ENCODE data around the gene HMCN2. TPM values are rescaled to one million over a fixed set of nuclear protein-coding genes. Genes with fewer than 3 reads are reported as not detected.

HMCN2 gene
- total RNA-seq, 2 experiments from 2014 or later: not detected

- Histone ChIP-seq H3K9me2 (ENCODE audit: insufficient read depth, low read length) (no peaks in the 10 kb centered on the region), H3K27ac (ENCODE audit: low read depth, low read length, poor library complexity, severe bottlenecking) (no peak overlapping the region), H2AFZ (ENCODE audit: low read length) (no peak overlapping the region), H3K4me2 (ENCODE audit: low read length) (no peak overlapping the region), H4K20me1 (ENCODE audit: insufficient read depth, low read length) (no peaks in the 10 kb centered on the region), H3K4me3 (ENCODE audit: low read depth, low read length, poor library complexity, severe bottlenecking) (no peak overlapping the region), H3K79me2 (ENCODE audit: insufficient read depth, low read depth, low read length) (no peaks in the 10 kb centered on the region), H3K4me1 (ENCODE audit: insufficient read depth, low read length, poor library complexity, severe bottlenecking) (no peaks in the 10 kb centered on the region), H3K36me3 (ENCODE audit: insufficient read depth, low read length) (no peaks in the 10 kb centered on the region), H3K9me3 (ENCODE audit: low read length) (0 out of 2 replicates have a peak, but pooled peaks cover 6% of the 10 kb centered on the region)
- no peak for TF ChIP-seq EZH2phosphoT487 (IDR thresholded peaks at IDR 0.05; ENCODE audit: borderline replicate concordance, low read depth, low read length)
- no peak for TF ChIP-seq CTCF (conservative IDR thresholded peaks at IDR 0.05; ENCODE audit: low read length)
- no TSS peak for BruUV-seq (replicated peaks)
- POLR2A ChIA-PET: interaction anchor here (0.6 kb wide), 2 partner anchors 9 to 105 kb away, joined by 4 to 6 read pairs; no protein-coding TSS in a partner anchor
- intact Hi-C loops (cut with micrococcal nuclease; ENCODE audit: unreplicated experiment): no loop called here
- no peak for DNase-seq (ENCODE audit: low spot score)
- CTCF ChIA-PET (ENCODE audit: unreplicated experiment): no interaction called here
These were observed 35.8 kb upstream of the HMCN2 start for GRCh38 chr9:130229759-130230158.

- ChIA-PET CTCF (ENCODE audit: unreplicated experiment) (no interaction called here), POLR2A (interaction anchor here (0.7 kb wide), 2 partner anchors 27 to 105 kb away, joined by 3 to 4 read pairs; no protein-coding TSS in a partner anchor)
- H3K9me2 ChIP-seq (ENCODE audit: insufficient read depth, low read length): no peaks in the 10 kb centered on the region
- H3K36me3 ChIP-seq (ENCODE audit: insufficient read depth, low read length): no peaks in the 10 kb centered on the region
- TF ChIP-seq EZH2phosphoT487 (IDR thresholded peaks at IDR 0.05; ENCODE audit: borderline replicate concordance, low read depth, low read length): no peak
- no peak for TF ChIP-seq CTCF (conservative IDR thresholded peaks at IDR 0.05; ENCODE audit: low read length)
- 0 out of 2 replicates have a peak, but pooled peaks cover 6% of the 10 kb centered on the region for H3K9me3 ChIP-seq (ENCODE audit: low read length)
- no peak overlapping the region for H3K4me2 ChIP-seq (ENCODE audit: low read length)
- no peaks in the 10 kb centered on the region for H4K20me1 ChIP-seq (ENCODE audit: insufficient read depth, low read length)
- no peak for DNase-seq (ENCODE audit: low spot score)
- H3K4me1 ChIP-seq (ENCODE audit: insufficient read depth, low read length, poor library complexity, severe bottlenecking): no peaks in the 10 kb centered on the region
- no TSS peak for BruUV-seq (replicated peaks)
- H3K27ac ChIP-seq (ENCODE audit: low read depth, low read length, poor library complexity, severe bottlenecking): no peak overlapping the region
- no peak overlapping the region for H3K4me3 ChIP-seq (ENCODE audit: low read depth, low read length, poor library complexity, severe bottlenecking)
- intact Hi-C loops (cut with micrococcal nuclease; ENCODE audit: unreplicated experiment): no loop called here
- H2AFZ ChIP-seq (ENCODE audit: low read length): no peak overlapping the region
- H3K79me2 ChIP-seq (ENCODE audit: insufficient read depth, low read depth, low read length): no peaks in the 10 kb centered on the region
These were observed 34.9 kb upstream of the HMCN2 start for GRCh38 chr9:130230631-130231030.

- POLR2A ChIA-PET: no interaction called here
- intact Hi-C loops (cut with micrococcal nuclease; ENCODE audit: unreplicated experiment): no loop called here
- CTCF ChIA-PET (ENCODE audit: unreplicated experiment): no interaction called here
- DNase-seq (ENCODE audit: low spot score): no peak
- H3K79me2 ChIP-seq (ENCODE audit: insufficient read depth, low read depth, low read length): no peaks in the 10 kb centered on the region
- H3K4me3 ChIP-seq (ENCODE audit: low read depth, low read length, poor library complexity, severe bottlenecking): no peak overlapping the region
- H3K9me2 ChIP-seq (ENCODE audit: insufficient read depth, low read length): no peaks in the 10 kb centered on the region
- no peaks in the 10 kb centered on the region for H3K36me3 ChIP-seq (ENCODE audit: insufficient read depth, low read length)
- no peak overlapping the region for H3K27ac ChIP-seq (ENCODE audit: low read depth, low read length, poor library complexity, severe bottlenecking)
- H3K4me2 ChIP-seq (ENCODE audit: low read length): no peak overlapping the region
- TF ChIP-seq CTCF (conservative IDR thresholded peaks at IDR 0.05; ENCODE audit: low read length) (no peak), EZH2phosphoT487 (IDR thresholded peaks at IDR 0.05; ENCODE audit: borderline replicate concordance, low read depth, low read length) (no peak)
- no peak overlapping the region for H2AFZ ChIP-seq (ENCODE audit: low read length)
- 0 out of 2 replicates have a peak, but pooled peaks cover under 1% of the 10 kb centered on the region for H3K9me3 ChIP-seq (ENCODE audit: low read length)
- BruUV-seq (replicated peaks): no TSS peak
- no peaks in the 10 kb centered on the region for H4K20me1 ChIP-seq (ENCODE audit: insufficient read depth, low read length)
- no peaks in the 10 kb centered on the region for H3K4me1 ChIP-seq (ENCODE audit: insufficient read depth, low read length, poor library complexity, severe bottlenecking)
These were observed 32.5 kb upstream of the HMCN2 start for GRCh38 chr9:130232899-130233586.

All from OCI-LY7 (cell line).